ENCODE measurements around the gene CLEC18C. TPM values are rescaled to one million over a fixed set of nuclear protein-coding genes. Genes with fewer than 3 reads are reported as not detected.
"Not testable (repeated sequence)": the region's sequence is repeated elsewhere in the genome, so short reads cannot be mapped to it uniquely, and the experiment has no call there.

CLEC18C gene
- total RNA-seq, 1 experiment from 2014 or later = 1.1 TPM

DNA sequence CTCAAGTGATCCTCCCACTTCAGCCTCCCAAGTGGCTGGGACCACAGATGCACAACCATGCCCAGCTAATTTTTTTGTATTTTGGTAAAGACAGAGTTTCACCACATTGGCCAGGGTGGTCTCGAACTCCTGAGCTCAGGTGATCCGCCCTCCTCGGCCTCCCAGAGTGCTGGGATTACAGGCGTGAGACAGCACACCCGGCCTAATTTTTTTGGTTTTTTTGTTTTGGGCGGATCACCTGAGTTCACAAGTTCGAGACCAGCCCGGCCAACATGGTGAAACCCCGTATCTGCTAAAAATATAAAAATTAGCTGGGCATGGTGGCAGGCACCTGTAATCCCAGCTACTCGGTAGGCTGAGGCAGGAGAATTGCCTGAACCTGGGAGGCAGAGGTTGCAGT lies 18.9 kb upstream of the CLEC18C start:
- H3K27ac ChIP-seq; H3K4me3 ChIP-seq; H3K9me3 ChIP-seq (replicated peaks); H3K27me3 ChIP-seq; DNase-seq: not testable (repeated sequence)
- Histone ChIP-seq H3K4me1 (peaks cover 14% of the 10 kb centered on the region; the same call in 1 of the 2 replicates), H3K36me3 (peaks cover 94% of the 10 kb centered on the region)

DNA sequence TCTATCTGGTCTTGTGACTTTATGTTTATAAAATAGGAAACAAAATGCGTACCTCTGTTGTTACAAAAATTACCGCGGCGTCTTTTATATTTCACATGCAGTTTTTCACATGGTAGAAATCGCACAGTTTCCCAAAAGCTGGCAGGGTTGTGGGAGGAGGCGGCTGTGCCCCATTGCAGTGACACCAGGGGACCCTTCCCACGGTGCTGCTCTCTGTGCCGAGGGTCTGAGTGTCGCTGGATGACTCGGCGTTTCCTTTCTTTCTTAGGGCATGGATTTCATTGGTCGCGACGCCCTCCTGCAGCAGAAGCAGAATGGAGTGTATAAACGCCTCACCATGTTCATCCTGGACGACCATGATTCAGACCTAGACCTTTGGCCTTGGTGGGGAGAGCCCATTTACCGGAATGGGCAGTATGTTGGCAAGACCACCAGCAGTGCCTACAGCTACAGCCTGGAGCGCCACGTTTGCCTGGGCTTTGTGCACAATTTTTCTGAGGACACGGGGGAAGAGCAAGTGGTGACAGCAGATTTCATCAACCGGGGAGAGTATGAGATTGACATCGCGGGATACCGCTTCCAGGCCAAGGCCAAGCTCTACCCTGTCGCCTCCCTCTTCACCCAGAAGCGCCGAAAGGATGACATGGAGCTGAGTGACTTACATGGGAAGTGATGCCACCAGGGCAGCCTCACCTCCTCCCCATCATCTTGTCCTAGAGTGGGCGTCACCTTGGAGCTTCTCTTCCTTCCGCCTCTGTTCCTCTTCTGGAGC lies 17.2 kb upstream of the CLEC18C start:
- no peak overlapping the region for H3K4me3 ChIP-seq
- H3K4me1 ChIP-seq = peaks cover 14% of the 10 kb centered on the region; the same call in 1 of the 2 replicates
- DNase-seq = no peak
- H3K36me3 ChIP-seq = peaks cover 93% of the 10 kb centered on the region
- H3K9me3 ChIP-seq (replicated peaks) = no peaks in the 10 kb centered on the region
- no peaks in the 10 kb centered on the region for H3K27me3 ChIP-seq
- H3K27ac ChIP-seq = no peak overlapping the region

- Histone ChIP-seq H3K36me3 (peaks cover 86% of the 10 kb centered on the region), H3K9me3 (replicated peaks) (no peaks in the 10 kb centered on the region), H3K4me1 (peaks cover 14% of the 10 kb centered on the region; the same call in 1 of the 2 replicates), H3K4me3 (no peak overlapping the region), H3K27ac (peak overlapping the region; percentile 8; the same call in 1 of the 2 replicates), H3K27me3 (no peaks in the 10 kb centered on the region)
- peak; percentile 86 to 90 for DNase-seq
These were observed 16.5 kb upstream of the CLEC18C start for GRCh38 chr16:70157105-70157476.

GRCh38 chr16:70157477-70158260 lies 15.9 kb upstream of the CLEC18C start:
- Histone ChIP-seq H3K27ac (peak overlapping the region; percentile 8; the same call in 1 of the 2 replicates), H3K4me3 (no peak overlapping the region), H3K9me3 (replicated peaks) (no peaks in the 10 kb centered on the region), H3K4me1 (peaks cover 14% of the 10 kb centered on the region; the same call in 1 of the 2 replicates), H3K36me3 (peaks cover 80% of the 10 kb centered on the region), H3K27me3 (no peaks in the 10 kb centered on the region)
- no peak for DNase-seq

DNA sequence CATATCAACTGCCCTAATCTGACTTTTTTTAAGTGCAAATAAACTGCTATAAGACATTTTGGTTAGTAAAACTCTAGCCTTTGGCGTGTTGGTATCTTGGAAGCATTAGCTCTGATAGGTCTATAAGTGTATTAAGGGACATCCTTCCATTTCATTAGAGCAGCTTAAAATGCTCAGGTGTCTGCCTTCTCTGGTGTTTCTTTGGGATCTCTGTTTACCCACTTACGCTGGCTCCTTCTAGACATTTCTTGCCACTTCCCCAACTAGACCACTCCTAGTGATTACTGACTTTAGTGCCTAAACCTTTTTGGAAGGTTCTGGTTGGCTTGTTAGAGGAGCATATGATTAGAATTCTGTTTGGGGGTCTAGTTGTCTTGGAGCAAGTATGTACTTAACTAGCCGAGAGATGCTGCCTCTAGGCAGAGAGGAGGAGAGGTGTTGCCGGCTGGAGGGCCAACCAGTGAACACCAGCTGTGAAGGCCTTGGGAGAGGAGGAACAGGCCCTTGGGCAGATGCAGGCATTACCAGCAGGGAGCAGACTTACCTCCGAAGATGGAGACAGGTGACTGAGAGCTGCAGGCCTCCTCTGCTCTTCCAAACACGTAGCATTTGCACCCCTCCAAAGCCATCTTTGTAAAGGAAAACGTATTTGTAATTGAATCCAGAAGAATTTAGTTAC lies 15.2 kb upstream of the CLEC18C start:
- Histone ChIP-seq H3K9me3 (replicated peaks) (no peaks in the 10 kb centered on the region), H3K36me3 (peaks cover 73% of the 10 kb centered on the region), H3K4me3 (no peak overlapping the region), H3K27me3 (no peaks in the 10 kb centered on the region), H3K4me1 (peaks cover 14% of the 10 kb centered on the region; the same call in 1 of the 2 replicates), H3K27ac (no peak overlapping the region)
- DNase-seq = no peak

DNA sequence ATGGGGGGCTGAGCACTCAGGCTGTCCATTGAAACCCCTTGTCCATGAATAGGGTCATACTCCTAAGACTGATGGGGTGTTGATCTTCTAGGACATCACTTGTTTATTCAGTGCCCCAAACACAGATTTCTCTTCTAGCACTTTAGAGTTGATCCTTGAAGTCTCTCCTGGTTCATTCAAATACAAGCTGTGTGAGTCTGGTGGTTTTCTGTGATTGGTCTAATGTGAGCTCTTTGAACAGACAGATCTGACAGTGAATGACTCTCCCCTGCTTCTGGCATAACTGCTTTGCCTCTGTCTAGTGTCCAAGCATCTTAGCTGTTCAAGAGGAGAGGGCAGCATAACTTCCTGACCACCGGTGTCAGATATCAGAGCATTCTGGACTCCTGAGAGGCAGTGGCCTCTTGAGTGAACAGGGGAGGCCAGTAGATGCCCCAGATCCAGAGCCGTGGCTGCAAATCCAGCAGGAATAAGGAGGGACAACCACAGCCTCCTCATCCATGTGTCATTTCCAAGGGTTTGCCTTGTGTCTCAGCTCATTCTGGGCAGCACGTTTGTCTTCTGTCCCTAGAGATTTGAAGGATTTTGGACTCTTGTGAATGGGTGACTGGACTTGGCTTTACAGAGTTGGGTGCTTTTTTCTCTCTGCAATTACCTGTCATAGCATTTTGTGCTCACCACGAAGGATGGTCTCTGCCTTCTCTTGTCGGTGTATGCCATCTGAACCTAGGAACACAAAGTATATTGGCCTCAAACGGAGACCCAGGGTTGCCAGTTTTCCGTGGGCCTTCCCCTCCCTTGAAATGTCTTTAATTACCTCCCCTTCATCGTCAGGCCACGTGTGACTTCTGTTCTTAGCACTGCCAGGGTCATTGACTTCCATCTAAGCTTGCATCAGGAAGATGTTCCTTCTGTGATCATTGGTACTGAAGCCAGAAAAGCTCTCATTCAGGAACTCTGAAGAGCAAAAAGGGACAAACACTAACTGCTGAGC lies 13.9 kb upstream of the CLEC18C start:
- H3K4me1 ChIP-seq = peaks cover 14% of the 10 kb centered on the region; the same call in 1 of the 2 replicates
- no peaks in the 10 kb centered on the region for H3K9me3 ChIP-seq (replicated peaks)
- DNase-seq = no peak
- no peak overlapping the region for H3K27ac ChIP-seq
- no peaks in the 10 kb centered on the region for H3K27me3 ChIP-seq
- no peak overlapping the region for H3K4me3 ChIP-seq
- H3K36me3 ChIP-seq = peaks cover 60% of the 10 kb centered on the region

- no peaks in the 10 kb centered on the region for H3K27me3 ChIP-seq
- H3K27ac ChIP-seq = no peak overlapping the region
- DNase-seq = no peak
- H3K4me3 ChIP-seq = no peak overlapping the region
- H3K36me3 ChIP-seq = peaks cover 55% of the 10 kb centered on the region
- no peaks in the 10 kb centered on the region for H3K9me3 ChIP-seq (replicated peaks)
- H3K4me1 ChIP-seq = peaks cover 14% of the 10 kb centered on the region; the same call in 1 of the 2 replicates
These were observed 13.2 kb upstream of the CLEC18C start for GRCh38 chr16:70160388-70160787.

- Histone ChIP-seq H3K27ac (no peak overlapping the region), H3K27me3 (no peaks in the 10 kb centered on the region), H3K36me3 (peaks cover 51% of the 10 kb centered on the region), H3K4me1 (peaks cover 14% of the 10 kb centered on the region; the same call in 1 of the 2 replicates), H3K4me3 (no peak overlapping the region), H3K9me3 (replicated peaks) (no peaks in the 10 kb centered on the region)
- DNase-seq = no peak
These were observed 12.8 kb upstream of the CLEC18C start for GRCh38 chr16:70160821-70161220.

DNA sequence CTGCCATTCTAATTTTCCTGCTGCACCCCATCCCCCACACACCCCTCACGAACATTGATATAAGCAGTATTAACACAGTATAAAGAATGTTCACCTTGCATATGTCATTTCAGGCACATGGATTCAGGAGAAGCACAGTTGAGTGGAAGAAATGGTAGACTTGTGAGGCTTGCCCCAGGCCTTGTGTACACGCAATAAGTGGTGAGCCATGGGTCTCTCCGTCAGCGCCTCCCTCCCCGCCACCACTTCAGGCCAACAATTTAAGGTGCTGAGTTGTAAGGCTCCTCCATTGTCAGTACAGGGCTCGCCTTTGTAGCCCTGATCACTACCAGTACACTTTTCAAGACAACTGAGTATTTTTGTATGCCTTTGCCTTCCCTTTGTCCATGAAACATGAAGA lies 12.2 kb upstream of the CLEC18C start:
- Histone ChIP-seq H3K4me3 (no peak overlapping the region), H3K36me3 (peaks cover 46% of the 10 kb centered on the region), H3K4me1 (peaks cover 12% of the 10 kb centered on the region; the same call in 1 of the 2 replicates), H3K9me3 (replicated peaks) (no peaks in the 10 kb centered on the region), H3K27ac (no peak overlapping the region), H3K27me3 (no peaks in the 10 kb centered on the region)
- no peak for DNase-seq

GRCh38 chr16:70162041-70162451 lies 11.5 kb upstream of the CLEC18C start:
- H3K27me3 ChIP-seq = no peaks in the 10 kb centered on the region
- no peak overlapping the region for H3K27ac ChIP-seq
- peaks cover 5% of the 10 kb centered on the region; the same call in 1 of the 2 replicates for H3K4me1 ChIP-seq
- H3K36me3 ChIP-seq = peaks cover 39% of the 10 kb centered on the region
- no peaks in the 10 kb centered on the region for H3K9me3 ChIP-seq (replicated peaks)
- no peak for DNase-seq
- no peak overlapping the region for H3K4me3 ChIP-seq

DNA sequence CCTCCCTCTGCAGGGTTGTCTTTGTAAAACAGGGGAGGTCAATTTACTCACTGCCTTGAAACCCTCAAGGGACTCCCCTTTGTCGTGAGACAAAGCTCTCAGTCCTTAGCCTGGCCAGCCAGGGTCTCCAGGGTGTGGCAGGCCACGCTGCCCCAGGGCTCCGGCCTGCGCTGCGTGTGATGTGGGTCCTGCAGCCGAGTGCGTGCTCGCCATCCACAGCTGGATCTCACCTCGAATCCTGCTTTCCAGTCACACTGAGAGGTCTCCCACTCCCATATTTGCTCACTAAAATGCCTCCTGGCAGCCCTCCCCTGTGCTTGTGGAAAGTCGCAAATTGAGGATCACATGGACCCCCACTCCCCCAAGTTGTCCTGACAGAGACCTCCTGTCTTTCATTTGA lies 10.0 kb upstream of the CLEC18C start:
- Histone ChIP-seq H3K9me3 (replicated peaks) (no peaks in the 10 kb centered on the region), H3K27me3 (no peaks in the 10 kb centered on the region), H3K4me3 (no peak overlapping the region), H3K36me3 (peaks cover 24% of the 10 kb centered on the region), H3K27ac (no peak overlapping the region), H3K4me1 (no peaks in the 10 kb centered on the region)
- DNase-seq = no peak

DNA sequence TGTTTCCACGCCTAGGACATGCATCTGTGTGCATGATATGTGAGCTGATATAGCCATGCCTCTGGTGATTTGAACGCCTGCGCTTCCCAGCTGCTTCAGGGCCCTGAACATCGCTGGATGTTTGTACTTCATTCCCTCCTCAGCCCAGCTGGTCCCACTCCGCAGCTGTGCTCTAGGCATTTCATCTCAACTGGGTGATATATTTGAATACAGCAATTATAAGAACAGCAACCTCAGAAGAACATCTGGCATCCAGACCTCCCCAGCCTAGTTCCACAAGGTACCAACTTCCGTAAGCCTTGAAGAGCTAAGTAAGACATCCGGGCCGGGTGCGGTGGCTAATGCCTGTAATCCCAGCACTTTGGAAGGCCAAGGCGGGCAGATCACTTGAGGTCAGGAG lies 6.9 kb upstream of the CLEC18C start:
- not testable (repeated sequence) for H3K4me1 ChIP-seq; H3K9me3 ChIP-seq (replicated peaks); DNase-seq; H3K4me3 ChIP-seq; H3K27me3 ChIP-seq; H3K36me3 ChIP-seq; H3K27ac ChIP-seq

DNA sequence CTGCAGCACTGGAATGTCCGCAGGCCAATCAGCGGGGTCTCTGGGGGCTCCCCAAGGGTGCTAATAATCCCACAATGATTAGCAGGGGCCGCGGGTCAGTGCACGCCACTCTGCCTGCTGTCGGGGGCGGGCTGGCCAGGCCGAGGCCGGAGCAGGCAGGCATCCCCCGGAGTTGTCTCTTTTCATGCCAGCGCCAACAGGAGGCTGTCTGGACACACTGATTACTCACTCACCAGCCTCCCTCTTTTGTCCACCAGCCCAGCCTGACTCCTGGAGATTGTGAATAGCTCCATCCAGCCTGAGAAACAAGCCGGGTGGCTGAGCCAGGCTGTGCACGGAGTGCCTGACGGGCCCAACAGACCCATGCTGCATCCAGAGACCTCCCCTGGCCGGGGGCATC lies 329 bp downstream of the CLEC18C start:
- H3K36me3 ChIP-seq; H3K27me3 ChIP-seq; DNase-seq; H3K9me3 ChIP-seq (replicated peaks); H3K27ac ChIP-seq; H3K4me3 ChIP-seq; H3K4me1 ChIP-seq: not testable (repeated sequence)

DNA sequence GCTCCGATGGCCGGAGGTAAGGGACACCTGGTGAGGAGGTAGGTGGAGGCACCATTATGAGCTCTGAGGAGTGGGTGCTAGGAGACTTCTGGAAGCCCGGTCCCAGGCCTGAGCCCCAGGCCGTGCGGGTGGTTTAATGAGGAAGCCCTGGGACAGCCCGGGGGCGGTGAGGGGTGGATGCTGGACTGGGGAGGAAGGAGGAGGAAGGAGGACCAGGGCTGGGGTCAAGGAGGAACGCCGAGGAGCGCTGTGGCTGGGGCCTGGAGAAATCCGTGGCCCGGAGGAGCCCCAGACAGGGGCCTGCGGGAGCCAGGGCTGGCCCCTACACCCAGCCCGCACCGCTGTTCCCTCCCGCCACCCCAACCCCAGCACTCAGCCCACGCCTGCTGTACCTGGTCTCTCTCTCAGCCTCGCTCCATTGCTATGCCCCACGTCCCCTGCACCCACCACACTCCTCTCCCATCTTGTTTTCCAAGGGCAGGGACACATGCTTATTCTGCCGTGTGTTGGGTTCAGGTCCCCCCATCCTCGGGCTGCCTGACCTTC lies 873 bp downstream of the CLEC18C start:
- not testable (repeated sequence) for H3K36me3 ChIP-seq; H3K27me3 ChIP-seq; H3K4me3 ChIP-seq; DNase-seq; H3K9me3 ChIP-seq (replicated peaks); H3K27ac ChIP-seq; H3K4me1 ChIP-seq
